ENCODE data around the gene FAM120A. TPM values are rescaled to one million over a fixed set of nuclear protein-coding genes. Genes with fewer than 3 reads are reported as not detected.

FAM120A gene
- total RNA-seq, 1 donor from 2014 or later: 59.3 TPM

- Mint-ChIP-seq H3K4me1 (ENCODE audit: low read depth) (peaks cover 22% of the 10 kb centered on the region), H3K4me3 (ENCODE audit: low read depth) (no peak overlapping the region), H3K27ac (no peak overlapping the region), H3K9me3 (ENCODE audit: low read depth) (peaks cover 7% of the 10 kb centered on the region), H3K36me3 (ENCODE audit: insufficient read depth) (peaks cover 9% of the 10 kb centered on the region), H3K27me3 (no peaks in the 10 kb centered on the region)
- no peak for TF ChIP-seq CTCF (IDR thresholded peaks at IDR 0.05; ENCODE audit: unreplicated experiment)
- no peak for DNase-seq (ENCODE audit: low spot score, unreplicated experiment)
These were observed 149.6 kb downstream of the FAM120A start for GRCh38 chr9:93601063-93601462.

GRCh38 chr9:93601666-93602065 is 150.2 kb downstream of the FAM120A start:
- Mint-ChIP-seq H3K27me3 (no peaks in the 10 kb centered on the region), H3K4me1 (ENCODE audit: low read depth) (peaks cover 22% of the 10 kb centered on the region), H3K36me3 (ENCODE audit: insufficient read depth) (peaks cover 15% of the 10 kb centered on the region), H3K27ac (no peak overlapping the region), H3K9me3 (ENCODE audit: low read depth) (peaks cover 13% of the 10 kb centered on the region), H3K4me3 (ENCODE audit: low read depth) (no peak overlapping the region)
- TF ChIP-seq CTCF (IDR thresholded peaks at IDR 0.05; ENCODE audit: unreplicated experiment): no peak
- no peak for DNase-seq (ENCODE audit: low spot score, unreplicated experiment)

- H3K4me1 Mint-ChIP-seq (ENCODE audit: low read depth): peaks cover 22% of the 10 kb centered on the region
- no peak overlapping the region for H3K27ac Mint-ChIP-seq
- H3K36me3 Mint-ChIP-seq (ENCODE audit: insufficient read depth): peaks cover 21% of the 10 kb centered on the region
- no peak overlapping the region for H3K4me3 Mint-ChIP-seq (ENCODE audit: low read depth)
- H3K27me3 Mint-ChIP-seq: no peaks in the 10 kb centered on the region
- no peak for TF ChIP-seq CTCF (IDR thresholded peaks at IDR 0.05; ENCODE audit: unreplicated experiment)
- DNase-seq (ENCODE audit: low spot score, unreplicated experiment): no peak
- peaks cover 21% of the 10 kb centered on the region for H3K9me3 Mint-ChIP-seq (ENCODE audit: low read depth)
These were observed 151.5 kb downstream of the FAM120A start for GRCh38 chr9:93603011-93603410.

- H3K4me1 Mint-ChIP-seq (ENCODE audit: low read depth): peaks cover 22% of the 10 kb centered on the region
- no peak overlapping the region for H3K4me3 Mint-ChIP-seq (ENCODE audit: low read depth)
- no peak for TF ChIP-seq CTCF (IDR thresholded peaks at IDR 0.05; ENCODE audit: unreplicated experiment)
- peaks cover 26% of the 10 kb centered on the region for H3K36me3 Mint-ChIP-seq (ENCODE audit: insufficient read depth)
- H3K9me3 Mint-ChIP-seq (ENCODE audit: low read depth): peaks cover 24% of the 10 kb centered on the region
- no peak overlapping the region for H3K27ac Mint-ChIP-seq
- DNase-seq (ENCODE audit: low spot score, unreplicated experiment): no peak
- H3K27me3 Mint-ChIP-seq: no peaks in the 10 kb centered on the region
These were observed 152.4 kb downstream of the FAM120A start for GRCh38 chr9:93603906-93604326.

GRCh38 chr9:93606187-93606586 is 154.7 kb downstream of the FAM120A start:
- TF ChIP-seq CTCF (IDR thresholded peaks at IDR 0.05; ENCODE audit: unreplicated experiment): no peak
- Mint-ChIP-seq H3K27me3 (no peaks in the 10 kb centered on the region), H3K4me3 (ENCODE audit: low read depth) (no peak overlapping the region), H3K36me3 (ENCODE audit: insufficient read depth) (peaks cover 38% of the 10 kb centered on the region), H3K27ac (no peak overlapping the region), H3K4me1 (ENCODE audit: low read depth) (peaks cover 5% of the 10 kb centered on the region), H3K9me3 (ENCODE audit: low read depth) (peaks cover 36% of the 10 kb centered on the region)
- DNase-seq (ENCODE audit: low spot score, unreplicated experiment): no peak

Measured in progenitor cell of endocrine pancreas (in vitro differentiated cells).